Body of pancreas (tissue), 4 donors: ENCODE data around the gene TTC17. TPM values are rescaled to one million over a fixed set of nuclear protein-coding genes. Genes with fewer than 3 reads are reported as not detected.
"Not testable (repeated sequence)": the region's sequence is repeated elsewhere in the genome, so short reads cannot be mapped to it uniquely, and the experiment has no call there.

Source experiments
- ATAC-seq: fragments of 150-250 bp; one replicate; pipeline ENCODE4 v1.9.1; 2016
- DNase-seq, 4 donors: peaks; one replicate each; pipeline ENCODE4 v3.0.0-alpha.2; 2019
- H3K27ac ChIP-seq, 4 donors: fragments of 200-600 bp; sonication (generic); 1 replicate in 3 of 4; 2 replicates in 1 of 4; pipeline versions ENCODE4 v1.5.1 to v1.6.1; 2016 to 2019; ENCODE audit warnings: mild to moderate bottlenecking in 1 of 4, mixed read lengths in 1 of 4, moderate library complexity in 1 of 4
- H3K27me3 ChIP-seq, 2 donors: fragments of 200-600 bp; sonication (generic); one replicate each; pipeline ENCODE4 v1.6.0; 2016; ENCODE audit warnings: mild to moderate bottlenecking in 1 of 2
- H3K36me3 ChIP-seq, 2 donors: fragments of 200-600 bp; sonication (generic); replicated peaks in 1 of 2; 2 replicates each; pipeline ENCODE4 v1.5.1; 2016; ENCODE audit warnings: low read depth in 2 of 2; ENCODE audit not compliant: insufficient read depth in 1 of 2
- H3K4me1 ChIP-seq: fragments of 200-600 bp; sonication (generic); one replicate; pipeline ENCODE4 v1.6.0; 2016
- H3K4me3 ChIP-seq, 2 donors: fragments of 200-600 bp; sonication (generic); 1 replicate in 1 of 2; 2 replicates in 1 of 2; pipeline ENCODE4 v1.5.1; 2016 to 2019
- H3K9me3 ChIP-seq, 3 donors: fragments of 200-600 bp; sonication (generic); 1 replicate in 2 of 3; 2 replicates in 1 of 3; pipeline ENCODE4 v1.5.1; 2016
- CTCF ChIP-seq, 7 experiments: fragments of 450-650 bp in 4 of 7; fragments of 200-600 bp in 3 of 7; sonication (generic) in 3 of 7; IDR thresholded peaks; one replicate each; pipeline ENCODE4 v1.5.1; 2016 to 2019; ENCODE audit warnings: antibody characterized with exemption in 7 of 7
- POLR2A ChIP-seq, 3 donors: fragments of 450-650 bp; IDR thresholded peaks; one replicate each; pipeline ENCODE4 v1.6.1; 2016; ENCODE audit warnings: antibody characterized with exemption in 3 of 3, mild to moderate bottlenecking in 2 of 3
- WGBS, 2 donors: methylation state at CpG; one replicate each; pipeline ENCODE4 v1.1.5; 2017; 5-methylcytosine and 5-hydroxymethylcytosine counted together
- intact Hi-C: fragments of 100-400 bp; cut with DNase I; formaldehyde crosslinking; loops from one replicate; pipeline ENCODE4 v1.15.1; 2023
- total RNA-seq, 2 donors: library from RNA; depleted of rRNA; stranded (reverse); fragments of >200 nt; gene quantifications; one replicate each; pipeline ENCODE4 v1.1.0, GENCODE V29; 2016

TTC17 gene
- total RNA-seq, 2 donors from 2014 or later: 99.1 to 195 TPM

GRCh38 chr11:43410394-43410793 lies 51.7 kb downstream of the TTC17 start:
- 31 to 40% methylated on average over 5 of the region's 5 CpGs for WGBS, 2 donors
- Histone ChIP-seq H3K4me3 (no peak overlapping the region), H3K27ac (peak overlapping the region; percentile 2 to 72 (median 66)), H3K9me3 (no peaks in the 10 kb centered on the region), H3K27me3 (no peaks in the 10 kb centered on the region), H3K4me1 (peaks cover 43% of the 10 kb centered on the region), H3K36me3 (peaks cover 0 to 16% of the 10 kb centered on the region in 2 donors)
- TF ChIP-seq CTCF (IDR thresholded peaks at IDR 0.05) (no peak), POLR2A (IDR thresholded peaks at IDR 0.05) (no peak)
- intact Hi-C loops: no loop called here
- ATAC-seq: peak; percentile 90
- peak in 2 of 4 donors; percentile 28 to 58 for DNase-seq

GRCh38 chr11:43418197-43418596 lies 59.5 kb downstream of the TTC17 start:
- 74% methylated on average over 2 of the region's 2 CpGs for WGBS, 2 donors
- H3K27ac ChIP-seq: no peak overlapping the region
- TF ChIP-seq CTCF (IDR thresholded peaks at IDR 0.05) (no peak), POLR2A (IDR thresholded peaks at IDR 0.05) (no peak)
- intact Hi-C loops: no loop called here
- ATAC-seq: no peak
- H3K4me3 ChIP-seq: no peak overlapping the region
- H3K9me3 ChIP-seq: no peaks in the 10 kb centered on the region
- H3K27me3 ChIP-seq: no peaks in the 10 kb centered on the region
- peaks cover 0 to 7% of the 10 kb centered on the region in 2 donors for H3K36me3 ChIP-seq
- DNase-seq: no peak
- no peaks in the 10 kb centered on the region for H3K4me1 ChIP-seq

GRCh38 chr11:43419460-43419859 lies 60.7 kb downstream of the TTC17 start:
- Histone ChIP-seq H3K9me3 (no peaks in the 10 kb centered on the region), H3K27me3 (no peaks in the 10 kb centered on the region), H3K4me1 (no peaks in the 10 kb centered on the region), H3K36me3 (peaks cover 0 to 7% of the 10 kb centered on the region in 2 donors), H3K4me3 (no peak overlapping the region), H3K27ac (no peak overlapping the region)
- intact Hi-C loops: no loop called here
- no peak for ATAC-seq
- no peak for TF ChIP-seq POLR2A (IDR thresholded peaks at IDR 0.05)
- peak; percentile 23 to 72 (median 63) for TF ChIP-seq CTCF (IDR thresholded peaks at IDR 0.05)
- DNase-seq: peak; percentile 42 to 61 (median 54)

- no peaks in the 10 kb centered on the region for H3K9me3 ChIP-seq
- ATAC-seq (no peak), DNase-seq (no peak)
- H3K27ac ChIP-seq: no peak overlapping the region
- 72% methylated on average over 1 of the region's 1 CpG for WGBS, 2 donors
- no peaks in the 10 kb centered on the region for H3K27me3 ChIP-seq
- intact Hi-C loops: no loop called here
- no peaks in the 10 kb centered on the region for H3K36me3 ChIP-seq
- H3K4me1 ChIP-seq: no peaks in the 10 kb centered on the region
- no peak overlapping the region for H3K4me3 ChIP-seq
- TF ChIP-seq CTCF (IDR thresholded peaks at IDR 0.05) (no peak), POLR2A (IDR thresholded peaks at IDR 0.05) (no peak)
Measured at GRCh38 chr11:43427971-43428370, 69.3 kb downstream of the TTC17 start.

- H3K4me3 ChIP-seq, H3K4me1 ChIP-seq, intact Hi-C loops, ATAC-seq, H3K27ac ChIP-seq, DNase-seq, H3K36me3 ChIP-seq, H3K27me3 ChIP-seq, H3K9me3 ChIP-seq: not testable (repeated sequence)
- 93 to 100% methylated on average over 1 of the region's 1 CpG for WGBS, 2 donors
Measured at GRCh38 chr11:43430916-43431315, 72.2 kb downstream of the TTC17 start.
